Endometrial microvascular endothelial cells (primary cell): Measurements from ENCODE around the gene P2RY14. TPM values are rescaled to one million over a fixed set of nuclear protein-coding genes. Genes with fewer than 3 reads are reported as not detected.

Experiments used
- in situ Hi-C: cut with HindIII; loops from 2 replicates; pipeline ENCODE4 v1.10.0; 2017; ENCODE audit warnings: low sequenced_read_pairs, low pct_unique_long_range_greater_than_20kb; ENCODE audit errors: inconsistent ontology term
- total RNA-seq: library from RNA; depleted of rRNA; stranded (reverse); fragments of >200 nt; gene quantifications from one replicate; pipeline ENCODE4 v1.2.3, GENCODE V29; 2015; ENCODE audit errors: inconsistent ontology term

P2RY14 gene
- total RNA-seq, 1 donor from 2014 or later = not detected

- in situ Hi-C loops = no loop called here
These were observed 26.9 kb upstream of the P2RY14 start for GRCh38 chr3:151305060-151305774.

- in situ Hi-C loops = no loop called here
These were observed 25.4 kb upstream of the P2RY14 start for GRCh38 chr3:151303751-151304150.

- in situ Hi-C loops = no loop called here
These were observed 23.4 kb upstream of the P2RY14 start for GRCh38 chr3:151301787-151302186.

- in situ Hi-C loops = no loop called here
These were observed 22.2 kb upstream of the P2RY14 start for GRCh38 chr3:151300539-151300938.

- in situ Hi-C loops = no loop called here
These were observed 20.7 kb upstream of the P2RY14 start for GRCh38 chr3:151299006-151299405.

GRCh38 chr3:151297429-151297828 lies 19.1 kb upstream of the P2RY14 start:
- in situ Hi-C loops = no loop called here

- in situ Hi-C loops = no loop called here
These were observed 17.9 kb upstream of the P2RY14 start for GRCh38 chr3:151296226-151296625.

GRCh38 chr3:151293127-151293526 lies 14.8 kb upstream of the P2RY14 start:
- in situ Hi-C loops = no loop called here

GRCh38 chr3:151290673-151291072 lies 12.3 kb upstream of the P2RY14 start:
- in situ Hi-C loops = no loop called here

- in situ Hi-C loops = no loop called here
These were observed 11.1 kb upstream of the P2RY14 start for GRCh38 chr3:151289445-151289844.

GRCh38 chr3:151285940-151286339 lies 7.6 kb upstream of the P2RY14 start:
- in situ Hi-C loops = no loop called here

- in situ Hi-C loops = no loop called here
These were observed 5.6 kb upstream of the P2RY14 start for GRCh38 chr3:151283907-151284461.

GRCh38 chr3:151283387-151283786 lies 5.0 kb upstream of the P2RY14 start:
- in situ Hi-C loops = no loop called here

- in situ Hi-C loops = no loop called here
These were observed 4.6 kb upstream of the P2RY14 start for GRCh38 chr3:151282921-151283320.

- in situ Hi-C loops = no loop called here
These were observed 3.5 kb upstream of the P2RY14 start for GRCh38 chr3:151281671-151282324.

GRCh38 chr3:151276687-151277042 lies 1.7 kb downstream of the P2RY14 start:
- in situ Hi-C loops = no loop called here

GRCh38 chr3:151276038-151276686 lies 2.2 kb downstream of the P2RY14 start:
- in situ Hi-C loops = no loop called here

- in situ Hi-C loops = no loop called here
These were observed 3.3 kb downstream of the P2RY14 start for GRCh38 chr3:151275091-151275490.

- in situ Hi-C loops = no loop called here
These were observed 8.7 kb downstream of the P2RY14 start for GRCh38 chr3:151269631-151270030.
